Type B pancreatic cell (in vitro differentiated cells): ENCODE results near the gene RPH3AL. TPM values are rescaled to one million over a fixed set of nuclear protein-coding genes. Genes with fewer than 3 reads are reported as not detected.
"Not testable (repeated sequence)": the region's sequence is repeated elsewhere in the genome, so short reads cannot be mapped to it uniquely, and the experiment has no call there.

ENCODE experiments used
- DNase-seq: peaks from one replicate; pipeline ENCODE4 v3.0.0; 2021; ENCODE audit warnings: mixed read lengths; ENCODE audit not compliant: unreplicated experiment; ENCODE audit errors: extremely low spot score
- H3K27ac Mint-ChIP-seq: 2 replicates; pipeline ENCODE4 v1.8.0; 2021; ENCODE audit warnings: mild to moderate bottlenecking, mixed read lengths
- H3K27me3 Mint-ChIP-seq: 2 replicates; pipeline ENCODE4 v1.8.0; 2021; ENCODE audit warnings: mixed read lengths
- H3K36me3 Mint-ChIP-seq: 2 replicates; pipeline ENCODE4 v1.8.0; 2021; ENCODE audit warnings: mixed read lengths
- H3K4me1 Mint-ChIP-seq: one replicate; pipeline ENCODE4 v1.8.0; 2021; ENCODE audit warnings: mixed read lengths; ENCODE audit not compliant: unreplicated experiment
- H3K4me3 Mint-ChIP-seq: 2 replicates; pipeline ENCODE4 v1.8.0; 2021; ENCODE audit warnings: mild to moderate bottlenecking, mixed read lengths
- H3K9me3 Mint-ChIP-seq: 2 replicates; pipeline ENCODE4 v1.8.0; 2021; ENCODE audit warnings: mixed read lengths
- CTCF ChIP-seq: fragments of 200-600 bp; sonication (generic); conservative IDR thresholded peaks from 2 replicates; pipeline ENCODE4 v1.5.0; 2021; ENCODE audit warnings: antibody characterized with exemption, mild to moderate bottlenecking
- total RNA-seq: library from RNA; stranded (reverse); gene quantifications from 2 replicates; pipeline ENCODE4 v1.2.1, GENCODE V29; 2021; ENCODE audit warnings: low replicate concordance

The RPH3AL gene
- total RNA-seq, 1 donor from 2014 or later, result 13.5 TPM

- peaks cover 15% of the 10 kb centered on the region for H3K4me1 Mint-ChIP-seq
- H3K4me3 Mint-ChIP-seq, result no peak overlapping the region
- no peak for DNase-seq
- H3K36me3 Mint-ChIP-seq, result no peaks in the 10 kb centered on the region
- no peaks in the 10 kb centered on the region for H3K9me3 Mint-ChIP-seq
- no peak overlapping the region for H3K27ac Mint-ChIP-seq
- TF ChIP-seq CTCF, result no peak
- H3K27me3 Mint-ChIP-seq, result no peaks in the 10 kb centered on the region
Observed at GRCh38 chr17:237406-237955, 115.1 kb downstream of the RPH3AL start.

- H3K36me3 Mint-ChIP-seq, result no peaks in the 10 kb centered on the region
- no peak overlapping the region for H3K27ac Mint-ChIP-seq
- no peaks in the 10 kb centered on the region for H3K27me3 Mint-ChIP-seq
- peaks cover 21% of the 10 kb centered on the region for H3K4me1 Mint-ChIP-seq
- H3K9me3 Mint-ChIP-seq, result no peaks in the 10 kb centered on the region
- DNase-seq, result no peak
- H3K4me3 Mint-ChIP-seq, result no peak overlapping the region
- TF ChIP-seq CTCF, result no peak
Observed at GRCh38 chr17:236641-237405, 115.8 kb downstream of the RPH3AL start.

GRCh38 chr17:235831-236640 lies 116.6 kb downstream of the RPH3AL start:
- DNase-seq, result no peak
- no peaks in the 10 kb centered on the region for H3K36me3 Mint-ChIP-seq
- no peaks in the 10 kb centered on the region for H3K27me3 Mint-ChIP-seq
- H3K27ac Mint-ChIP-seq, result no peak overlapping the region
- no peaks in the 10 kb centered on the region for H3K9me3 Mint-ChIP-seq
- TF ChIP-seq CTCF, result no peak
- H3K4me3 Mint-ChIP-seq, result no peak overlapping the region
- H3K4me1 Mint-ChIP-seq, result peaks cover 21% of the 10 kb centered on the region

GRCh38 chr17:234994-235830 lies 117.4 kb downstream of the RPH3AL start:
- H3K4me3 Mint-ChIP-seq, H3K9me3 Mint-ChIP-seq, DNase-seq, H3K36me3 Mint-ChIP-seq, H3K27me3 Mint-ChIP-seq: not testable (repeated sequence)
- H3K4me1 Mint-ChIP-seq, result peaks cover 22% of the 10 kb centered on the region
- peak overlapping the region; percentile 23 for H3K27ac Mint-ChIP-seq

- H3K4me3 Mint-ChIP-seq, H3K36me3 Mint-ChIP-seq, DNase-seq, H3K9me3 Mint-ChIP-seq, H3K27me3 Mint-ChIP-seq: not testable (repeated sequence)
- Mint-ChIP-seq H3K27ac (peak overlapping the region; percentile 23), H3K4me1 (peaks cover 25% of the 10 kb centered on the region)
Observed at GRCh38 chr17:234163-234993, 118.2 kb downstream of the RPH3AL start.
